CD4-positive, alpha-beta T cell treated with Interleukin-2 at 100 ng/mL for 4 hours (primary cell): Measurements from ENCODE around the gene LZTS2.
"Not testable (repeated sequence)": the region's sequence is repeated elsewhere in the genome, so short reads cannot be mapped to it uniquely, and the experiment has no call there.

Experiments used
- DNase-seq: peaks from one replicate; pipeline ENCODE4 v3.0.0-alpha.2; 2020; ENCODE audit warnings: low spot score

Gene LZTS2

GRCh38 chr10:100999742-101000126, at the start of gene LZTS2:
LZTS2 (plus strand) TSS chr10:100999808; CDS start chr10:101002539, 2,731 bp downstream.
- no peak for DNase-seq

- no peak for DNase-seq
Observed at GRCh38 chr10:100960251-100960650, 39.4 kb upstream of the LZTS2 start.

DNA sequence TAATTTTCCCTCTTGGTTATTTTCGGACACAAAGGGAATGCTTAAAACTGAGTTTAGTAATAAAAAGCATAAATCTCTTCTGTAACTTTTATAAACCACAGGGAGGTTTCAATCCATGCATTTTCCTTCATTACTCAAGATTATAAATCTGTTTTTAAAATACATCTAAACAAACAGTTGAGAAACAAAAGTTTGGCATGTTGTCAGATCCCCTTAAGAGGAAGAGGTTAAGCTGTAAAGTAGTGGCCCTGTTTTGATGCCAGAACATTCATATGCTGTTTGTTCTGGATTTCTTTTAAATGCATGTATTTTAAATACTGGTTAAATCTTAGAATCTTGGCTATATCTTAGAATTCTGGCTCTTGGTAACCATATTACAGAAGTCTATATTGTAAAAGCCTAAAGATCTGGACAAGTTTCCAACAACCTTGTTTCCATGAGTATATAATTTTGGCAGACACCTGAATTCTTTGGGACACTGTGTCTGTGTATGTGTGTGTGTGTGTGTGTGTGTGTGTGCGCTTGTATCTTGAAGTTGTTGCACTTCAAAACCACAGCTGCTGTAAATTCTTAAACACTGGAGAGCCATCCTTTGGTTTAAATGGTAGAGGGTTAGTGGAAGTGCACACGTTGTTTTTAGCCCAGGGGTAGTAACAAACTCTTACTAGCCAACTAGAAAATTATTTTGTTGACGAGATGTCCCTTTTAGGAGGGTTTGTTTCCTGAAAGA, 37.1 kb upstream of the LZTS2 start:
- no peak for DNase-seq

DNA sequence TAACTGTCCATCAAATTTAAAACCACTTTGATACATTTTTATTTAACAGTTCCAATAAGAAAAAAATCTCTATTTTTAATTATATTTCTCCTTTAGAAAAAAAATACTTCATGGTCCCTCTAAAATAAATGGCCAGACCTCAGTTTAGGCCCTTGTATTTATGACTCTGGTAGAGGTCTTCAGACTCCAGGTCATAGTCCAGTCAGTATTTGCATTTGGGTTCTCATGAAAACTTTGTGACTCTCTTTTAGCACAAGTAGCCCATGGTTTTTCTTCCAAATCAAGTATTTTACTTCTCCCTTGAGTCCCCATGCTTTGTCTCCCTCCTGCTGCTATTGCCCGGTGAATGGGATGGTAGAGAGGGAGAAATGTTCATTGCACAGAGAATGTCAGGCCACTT, 35.8 kb upstream of the LZTS2 start:
- no peak for DNase-seq

DNA sequence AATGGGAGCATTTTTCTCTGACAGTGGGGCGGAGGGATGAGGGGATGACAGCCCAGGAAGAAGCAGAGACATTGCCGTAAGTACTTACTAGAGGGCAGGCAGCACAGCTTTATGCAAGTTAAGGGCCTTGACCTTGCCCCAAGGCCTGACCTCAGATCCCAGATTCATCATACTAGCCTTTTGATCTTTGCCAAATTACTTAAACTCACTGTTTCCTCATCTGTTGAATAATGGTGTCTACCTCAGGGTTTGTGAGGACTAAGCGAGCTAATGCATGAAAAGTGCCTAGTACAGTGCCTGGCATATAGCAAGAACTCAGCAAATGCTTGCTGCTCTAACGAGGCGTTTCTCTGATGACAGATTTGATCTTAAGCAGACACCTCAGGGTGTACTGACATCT, 33.8 kb upstream of the LZTS2 start:
- no peak for DNase-seq

DNA sequence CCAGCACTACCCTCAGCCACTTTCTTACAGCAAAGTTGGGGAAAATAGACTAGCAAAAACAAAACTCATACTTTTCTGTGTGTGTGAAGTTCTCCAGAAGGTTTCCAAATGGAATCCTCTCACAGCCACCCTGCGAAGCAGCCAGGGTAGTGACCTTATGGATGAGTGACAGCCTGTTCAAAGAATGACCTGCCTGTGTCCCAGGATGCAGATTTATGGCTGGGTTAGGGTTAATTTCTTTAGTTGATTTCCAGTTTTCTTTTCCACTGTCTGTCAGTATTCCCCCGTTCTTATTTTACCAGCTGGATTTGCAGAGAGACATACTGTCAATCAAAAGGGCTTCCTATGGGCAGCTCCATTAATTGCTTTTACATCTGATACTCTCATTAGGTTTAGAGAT, 32.7 kb upstream of the LZTS2 start:
- no peak for DNase-seq

DNA sequence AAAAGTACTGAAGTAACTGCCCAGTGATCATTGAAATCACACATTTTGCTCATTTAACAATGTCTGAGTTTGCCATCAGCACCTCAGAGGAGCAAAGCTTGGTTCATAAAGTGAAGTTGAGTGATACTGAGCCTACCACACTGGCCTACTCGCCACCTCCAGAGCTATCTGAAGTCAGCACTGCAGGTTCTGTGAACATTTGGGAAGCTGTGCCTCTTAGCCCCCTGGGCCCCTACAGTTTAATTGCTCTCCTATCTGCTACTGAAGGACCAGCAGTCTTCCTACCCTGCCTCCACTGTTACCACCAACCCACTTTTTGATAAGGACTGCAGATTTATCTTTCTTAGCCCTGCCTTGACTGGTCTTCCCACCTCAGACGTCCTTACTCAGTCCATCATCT, 32.3 kb upstream of the LZTS2 start:
- no peak for DNase-seq

GRCh38 chr10:100968062-100968736, 31.4 kb upstream of the LZTS2 start:
- DNase-seq, result no peak

DNA sequence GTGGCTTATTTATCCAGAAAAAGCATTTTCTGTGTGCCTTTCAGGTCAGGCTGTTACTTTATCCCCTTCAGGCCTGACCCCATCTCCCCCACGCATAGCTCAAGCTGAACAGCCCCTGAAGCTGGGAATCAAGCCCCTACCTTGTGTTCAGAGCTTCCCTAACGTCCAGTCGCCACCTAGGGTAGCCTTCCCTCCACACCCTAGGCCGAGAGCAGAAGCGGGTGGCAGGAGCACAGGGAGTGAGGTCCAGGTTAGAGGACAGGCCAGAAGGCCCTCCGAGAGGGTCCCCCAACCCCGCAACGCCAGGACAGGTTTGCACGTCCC, 30.8 kb upstream of the LZTS2 start:
- DNase-seq, result no peak

GRCh38 chr10:100969187-100970075, 30.2 kb upstream of the LZTS2 start, which contains the start of gene SEMA4G:
SEMA4G (plus strand) TSS chr10:100969504; CDS start chr10:100972913, 3,409 bp downstream.
- peak; percentile 26 for DNase-seq

- peak; percentile 17 for DNase-seq
Observed at GRCh38 chr10:100970076-100970913, 29.3 kb upstream of the LZTS2 start.

DNA sequence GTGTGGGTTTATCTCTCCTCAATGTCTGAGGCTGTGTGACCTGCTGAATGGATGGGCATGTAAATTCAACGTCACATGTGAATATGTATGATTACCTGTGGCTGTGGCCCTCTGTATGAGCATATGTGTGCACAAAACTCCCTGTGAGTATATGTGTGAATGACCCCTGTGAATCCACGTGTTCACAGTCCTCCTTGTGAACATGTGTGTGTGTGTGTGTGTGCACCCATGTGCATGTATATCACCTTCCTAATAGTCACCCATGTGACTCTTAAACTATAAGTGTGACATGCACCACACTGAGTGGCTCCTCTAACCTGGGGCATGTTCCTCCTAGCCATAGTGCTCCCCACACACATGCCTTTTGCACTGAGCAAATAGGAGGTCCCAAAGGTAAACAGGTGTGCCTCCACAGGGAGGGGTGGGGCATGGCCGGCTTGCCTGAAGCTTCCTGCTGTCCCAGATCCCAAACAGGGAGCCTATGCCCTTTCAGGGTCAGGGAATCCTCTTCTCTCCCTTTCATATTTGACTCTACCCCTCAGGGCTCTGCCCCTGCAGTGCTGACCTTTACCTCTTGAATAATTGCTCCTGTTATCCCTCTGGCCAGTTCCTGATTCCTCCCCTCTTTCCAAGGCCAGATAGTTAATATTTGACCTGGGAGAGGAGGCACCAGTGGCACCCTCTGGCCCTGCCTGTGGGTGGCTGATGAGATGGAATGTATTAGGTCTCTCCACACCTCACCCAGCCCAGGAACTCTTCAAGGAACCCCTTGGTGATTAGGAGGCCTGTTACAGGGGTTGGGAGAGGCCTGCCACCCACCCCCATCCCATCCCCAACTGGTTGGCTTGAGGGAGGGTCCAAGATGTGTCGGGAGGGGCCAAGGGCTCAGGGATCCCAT, 28.4 kb upstream of the LZTS2 start:
- DNase-seq, result no peak

- no peak for DNase-seq
Observed at GRCh38 chr10:100972115-100972903, 27.3 kb upstream of the LZTS2 start.

DNA sequence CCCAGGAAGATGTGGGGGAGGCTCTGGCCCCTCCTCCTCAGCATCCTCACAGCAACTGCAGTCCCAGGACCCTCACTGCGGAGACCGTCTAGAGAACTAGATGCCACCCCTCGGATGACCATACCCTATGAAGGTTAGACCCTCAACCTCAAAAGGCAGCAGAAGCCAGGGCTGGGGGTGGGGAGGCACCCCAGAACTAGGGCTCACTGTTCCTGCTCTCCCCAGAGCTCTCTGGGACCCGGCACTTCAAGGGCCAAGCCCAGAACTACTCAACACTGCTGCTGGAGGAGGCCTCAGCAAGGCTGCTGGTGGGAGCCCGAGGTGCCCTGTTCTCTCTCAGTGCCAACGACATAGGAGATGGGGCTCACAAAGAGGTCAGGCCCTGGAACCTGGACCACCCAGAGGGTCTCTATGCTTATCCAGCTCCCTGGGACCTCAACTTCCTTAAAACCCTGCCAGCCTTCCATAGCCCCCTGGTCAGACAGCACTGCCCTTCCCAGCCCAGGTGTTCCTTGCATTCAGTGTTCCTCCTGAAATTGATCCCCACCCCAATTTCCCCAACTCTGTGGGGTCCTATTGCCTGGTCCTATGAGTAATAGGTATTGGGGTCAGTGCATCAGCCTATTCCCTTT, 26.6 kb upstream of the LZTS2 start:
- no peak for DNase-seq

DNA sequence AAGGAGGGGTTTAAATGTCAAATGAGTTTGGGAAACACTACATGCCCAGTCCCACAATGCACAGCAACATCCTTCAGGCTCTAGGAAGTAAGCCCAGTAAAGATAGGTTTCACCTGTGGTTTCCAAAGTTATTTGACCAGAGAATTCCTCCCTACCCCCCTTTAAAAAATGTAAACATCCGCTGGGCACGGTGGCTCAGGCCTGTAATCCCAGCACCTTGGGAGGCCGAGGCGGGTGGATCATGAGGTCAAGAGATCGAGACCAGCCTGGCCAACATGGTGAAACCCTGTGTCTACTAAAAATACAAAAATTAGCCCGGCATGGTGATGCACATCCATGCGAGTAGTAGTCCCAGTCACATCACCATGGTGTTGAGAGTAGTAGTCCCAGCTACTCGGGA, 24.2 kb upstream of the LZTS2 start:
- not testable (repeated sequence) for DNase-seq

DNA sequence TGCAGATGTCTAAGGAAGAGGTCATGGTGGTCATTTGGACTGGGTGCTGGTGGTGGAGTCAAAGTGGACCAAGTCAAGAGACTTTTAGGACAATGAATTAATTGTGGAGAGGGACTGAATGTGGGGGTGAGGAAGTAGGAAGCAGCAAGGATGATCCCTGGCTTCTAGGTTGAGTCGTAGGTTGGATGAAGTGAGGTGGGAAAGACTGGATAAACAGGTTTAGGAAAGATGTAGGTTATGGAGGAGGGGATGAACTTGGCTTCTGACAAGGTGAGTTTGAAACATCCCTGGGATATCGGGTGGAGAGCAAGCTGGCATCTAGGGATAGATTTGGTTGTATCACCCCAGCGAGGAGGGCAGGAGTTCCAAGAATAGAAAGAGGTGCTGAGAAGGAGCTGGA, 22.7 kb upstream of the LZTS2 start:
- no peak for DNase-seq

GRCh38 chr10:100977436-100977835, 22.2 kb upstream of the LZTS2 start:
- no peak for DNase-seq

DNA sequence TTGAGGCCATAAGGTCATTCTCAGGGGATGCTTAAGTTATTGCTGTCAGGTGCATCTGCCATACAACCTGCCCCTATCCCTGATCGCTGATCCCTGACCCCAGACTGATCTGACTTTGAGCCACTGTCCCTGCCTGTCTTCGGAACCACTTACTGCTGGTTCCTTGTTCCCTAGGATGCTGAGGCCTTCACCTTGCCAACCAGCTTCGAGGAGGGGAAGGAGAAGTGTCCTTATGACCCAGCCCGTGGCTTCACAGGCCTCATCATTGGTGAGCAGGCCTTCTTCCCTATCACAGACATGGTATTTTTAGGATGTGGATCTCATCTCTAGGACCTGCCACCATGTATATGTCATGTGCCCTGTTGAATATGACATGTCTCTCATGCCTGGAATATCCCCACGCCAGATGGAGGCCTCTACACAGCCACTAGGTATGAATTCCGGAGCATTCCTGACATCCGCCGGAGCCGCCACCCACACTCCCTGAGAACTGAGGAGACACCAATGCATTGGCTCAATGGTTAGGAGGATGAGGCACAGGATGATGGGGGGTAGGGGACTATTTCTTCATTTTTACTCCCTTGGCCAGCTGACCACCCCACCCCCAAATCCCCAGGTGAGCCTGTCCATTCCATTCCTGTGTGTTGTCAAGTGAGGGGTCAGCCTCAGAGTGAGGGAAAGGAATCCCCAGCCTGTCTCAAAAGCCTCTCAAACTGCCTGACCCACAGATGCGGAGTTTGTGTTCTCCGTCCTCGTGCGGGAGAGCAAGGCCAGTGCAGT, 21.3 kb upstream of the LZTS2 start:
- DNase-seq, result no peak

GRCh38 chr10:100978901-100979195, 20.8 kb upstream of the LZTS2 start:
- DNase-seq, result no peak
